Activated naive CD4-positive, alpha-beta T cell treated with Interleukin-2 at 50 U/mL for 16 hours (primary cell): ENCODE measurements around the gene SHH.

Experiments
- DNase-seq: peaks from one replicate; pipeline ENCODE4 v3.0.0-alpha.2; 2020

Gene SHH

GRCh38 chr7:155811895-155812761, at the start of gene SHH:
Gene SHH (minus strand): TSS chr7:155812463. CDS start chr7:155812122, 341 bp downstream.
- no peak for DNase-seq

- DNase-seq, result no peak
Observed at GRCh38 chr7:155861480-155861868, 49.2 kb upstream of the SHH start.

DNA sequence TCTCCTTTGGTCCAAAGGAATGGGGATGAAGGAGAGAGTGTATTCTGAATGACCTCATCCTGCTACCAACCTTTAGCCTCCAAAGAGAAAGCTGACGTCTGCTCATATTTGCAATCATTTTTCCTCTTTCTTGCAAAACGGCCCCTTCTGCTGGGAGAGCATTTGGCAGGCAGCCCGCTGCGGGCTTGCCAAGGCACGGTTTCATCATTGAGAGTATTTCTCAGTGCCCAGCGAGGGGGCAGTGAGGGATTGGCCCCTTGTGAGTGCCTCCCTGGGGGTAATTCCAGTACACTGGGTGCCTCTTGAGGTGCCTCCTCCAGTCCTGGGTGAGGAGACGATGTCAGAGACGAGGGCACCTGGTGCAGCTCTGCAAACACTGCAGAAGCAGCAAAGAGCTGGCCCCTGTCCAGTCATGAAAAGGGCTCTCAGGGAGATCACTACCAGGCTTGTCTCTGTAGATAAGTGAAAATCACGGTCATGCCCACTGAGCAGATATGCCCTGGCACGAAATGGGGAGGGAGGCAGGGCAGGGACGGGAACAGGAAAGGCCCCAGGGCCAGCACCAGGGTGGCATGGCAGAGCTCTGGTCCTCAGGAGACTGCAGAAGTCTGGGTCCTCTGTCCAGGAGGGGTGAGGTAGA, 48.7 kb upstream of the SHH start:
- no peak for DNase-seq

- DNase-seq, result no peak
Observed at GRCh38 chr7:155860461-155860839, 48.2 kb upstream of the SHH start.

DNA sequence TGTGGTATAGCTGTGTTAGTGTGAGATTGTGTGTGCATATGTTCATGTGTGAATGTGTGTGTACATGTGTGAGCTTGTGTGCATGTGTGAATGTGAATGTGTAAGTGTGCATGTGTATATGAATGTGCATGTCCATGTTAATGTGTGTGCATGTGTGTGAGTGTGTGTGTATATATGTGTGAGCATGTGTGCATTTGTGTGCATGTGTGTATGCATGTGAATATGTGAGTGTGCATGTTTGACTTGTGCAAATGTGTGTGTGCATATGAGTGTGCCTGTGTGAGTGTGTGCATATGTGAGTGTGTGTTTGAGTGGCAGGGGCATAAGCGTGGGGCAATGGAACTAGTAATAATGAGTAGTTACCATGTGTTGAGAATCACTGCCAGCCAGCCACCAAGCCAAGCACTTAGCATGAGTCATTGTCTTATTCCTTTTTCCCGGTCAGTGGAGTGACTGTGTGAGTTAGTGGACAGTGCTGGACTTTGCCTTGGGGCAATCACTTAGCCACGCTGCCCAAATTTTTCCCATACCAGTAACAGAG, 46.3 kb upstream of the SHH start:
- no peak for DNase-seq

GRCh38 chr7:155857141-155857540, 44.9 kb upstream of the SHH start:
- DNase-seq, result no peak

DNA sequence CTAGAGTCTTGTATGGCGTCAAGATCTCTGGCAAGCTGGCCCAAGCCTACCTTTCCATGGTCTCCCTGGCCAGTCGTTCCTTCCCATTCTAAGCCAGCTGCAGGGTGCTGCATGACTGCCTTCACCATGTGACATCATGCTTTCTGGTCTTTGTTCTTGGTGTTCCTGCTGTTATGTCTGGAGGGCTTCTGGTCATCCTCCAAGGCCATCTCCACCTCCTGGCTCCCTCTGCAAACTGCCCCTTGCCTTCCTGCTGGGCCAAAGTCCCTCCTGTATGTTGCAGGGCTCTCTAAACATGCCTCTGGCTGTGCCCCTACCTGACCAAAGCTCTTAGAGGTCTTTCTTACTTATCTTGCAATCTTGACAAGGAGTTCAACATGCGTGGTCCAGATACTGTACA, 44.4 kb upstream of the SHH start:
- no peak for DNase-seq

- no peak for DNase-seq
Observed at GRCh38 chr7:155852426-155853301, 40.4 kb upstream of the SHH start.

GRCh38 chr7:155851892-155852291, 39.6 kb upstream of the SHH start:
- DNase-seq, result no peak

DNA sequence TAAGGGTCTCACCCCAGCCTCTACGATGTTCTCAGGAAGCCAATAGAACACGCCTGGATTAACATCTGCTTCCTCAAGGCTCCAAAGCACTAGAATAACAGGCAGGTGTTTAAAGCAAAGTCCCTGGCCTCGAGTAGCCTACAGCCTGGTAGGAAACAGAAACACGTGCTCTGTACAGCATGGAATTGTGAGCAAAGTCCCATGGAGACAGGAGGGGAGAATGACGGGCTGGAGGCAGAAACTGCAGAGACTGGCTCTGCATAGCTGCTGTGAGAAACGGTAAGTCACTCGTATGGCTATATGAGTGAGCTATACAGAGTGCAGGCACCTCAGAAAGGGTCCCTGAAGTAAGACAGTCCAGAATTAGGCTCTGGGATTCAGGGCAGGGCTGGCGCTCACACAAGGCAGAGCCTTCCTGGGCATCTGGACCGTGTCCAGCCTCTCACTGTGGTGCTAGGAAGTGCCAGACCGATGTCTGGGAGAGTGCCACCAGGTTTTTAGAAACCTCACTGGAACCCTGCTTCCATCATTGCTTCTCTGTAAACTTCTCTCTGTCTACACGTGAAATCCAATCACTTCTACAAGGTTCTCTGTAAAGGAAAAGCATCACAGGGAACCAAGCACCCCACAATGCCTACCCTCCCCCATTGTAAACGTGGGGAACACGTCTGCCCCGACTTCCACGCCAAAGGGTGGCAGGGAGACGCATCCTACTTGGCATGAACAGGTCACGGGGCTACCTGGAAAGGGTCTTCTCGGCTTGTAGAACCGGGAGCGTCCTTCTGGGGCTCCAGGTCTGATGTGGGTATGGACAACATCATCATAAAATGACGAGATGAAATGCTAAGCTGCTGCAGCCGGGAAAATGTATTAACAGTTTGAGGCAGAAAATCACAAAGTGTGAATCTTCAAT, 38.8 kb upstream of the SHH start:
- DNase-seq, result no peak

DNA sequence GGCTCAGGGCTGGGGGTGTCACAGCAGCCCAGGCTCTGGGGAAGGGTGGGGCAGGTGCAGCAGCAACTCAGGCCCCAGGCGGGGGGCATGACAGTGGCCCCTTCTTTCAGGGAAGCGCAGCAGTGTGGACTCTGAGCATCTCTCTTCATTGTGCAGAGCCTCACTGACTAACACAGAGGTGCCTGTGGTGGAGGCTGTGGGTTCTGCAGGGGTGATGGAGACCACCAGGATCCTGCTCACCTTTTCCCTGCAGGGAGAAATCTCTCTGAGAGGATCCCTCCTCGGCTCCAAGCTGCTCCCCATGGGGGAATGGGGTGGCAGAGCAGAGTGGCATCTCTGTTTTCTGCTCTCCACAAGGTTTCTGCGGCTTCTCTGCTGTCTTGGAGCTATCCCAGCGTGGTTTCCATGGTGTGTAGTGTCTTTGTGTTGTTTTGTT, 37.8 kb upstream of the SHH start:
- no peak for DNase-seq

DNA sequence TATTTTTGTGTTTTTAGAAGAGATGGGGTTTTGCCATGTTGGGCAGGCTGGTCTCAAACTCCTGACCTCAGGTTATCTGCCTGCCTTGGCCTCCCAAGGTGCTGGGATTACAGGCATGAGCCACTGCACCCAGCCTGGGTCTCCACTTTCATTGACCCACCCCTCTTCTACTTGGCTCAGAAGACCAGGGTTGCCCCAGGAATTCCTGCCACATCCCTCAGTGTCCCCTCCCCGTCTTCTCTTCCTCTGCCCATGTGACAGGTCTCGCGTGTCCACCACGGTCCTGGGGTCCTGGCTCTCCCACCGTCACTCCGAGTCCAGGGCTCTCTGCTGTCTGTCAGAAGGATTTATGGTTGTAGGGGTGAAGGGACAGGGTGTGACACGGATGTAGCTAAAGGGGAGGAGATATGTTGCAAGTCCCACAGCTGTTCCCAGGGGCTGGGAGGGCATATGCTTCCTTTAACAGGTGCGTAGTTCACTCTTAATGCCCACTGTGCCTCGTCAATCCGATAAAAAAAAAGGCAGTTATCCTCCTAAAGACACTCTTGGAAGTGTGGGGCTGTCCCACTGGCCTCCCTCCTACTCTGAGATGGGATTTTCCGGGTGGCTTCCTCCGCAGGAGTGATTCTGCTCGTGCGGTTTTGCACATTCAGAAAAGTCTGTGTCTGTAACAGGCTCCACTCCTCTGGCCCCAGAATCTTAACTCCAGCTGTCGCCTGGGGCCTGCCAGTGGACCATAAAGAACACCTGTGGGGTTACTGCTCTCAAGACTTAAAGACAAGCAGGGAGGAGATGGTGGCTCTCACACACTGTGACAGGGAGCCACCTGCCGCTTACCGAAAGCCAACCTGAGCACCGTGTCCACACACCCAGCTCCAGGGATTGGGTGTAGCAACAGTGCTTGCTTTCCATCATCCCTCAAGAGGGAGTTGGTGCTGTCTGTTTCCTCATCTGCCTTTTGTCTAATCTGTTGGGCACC, 36.7 kb upstream of the SHH start:
- DNase-seq, result no peak

GRCh38 chr7:155847821-155848435, 35.7 kb upstream of the SHH start:
- no peak for DNase-seq

GRCh38 chr7:155846936-155847335, 34.7 kb upstream of the SHH start:
- no peak for DNase-seq

GRCh38 chr7:155846156-155846555, 33.9 kb upstream of the SHH start:
- no peak for DNase-seq

DNA sequence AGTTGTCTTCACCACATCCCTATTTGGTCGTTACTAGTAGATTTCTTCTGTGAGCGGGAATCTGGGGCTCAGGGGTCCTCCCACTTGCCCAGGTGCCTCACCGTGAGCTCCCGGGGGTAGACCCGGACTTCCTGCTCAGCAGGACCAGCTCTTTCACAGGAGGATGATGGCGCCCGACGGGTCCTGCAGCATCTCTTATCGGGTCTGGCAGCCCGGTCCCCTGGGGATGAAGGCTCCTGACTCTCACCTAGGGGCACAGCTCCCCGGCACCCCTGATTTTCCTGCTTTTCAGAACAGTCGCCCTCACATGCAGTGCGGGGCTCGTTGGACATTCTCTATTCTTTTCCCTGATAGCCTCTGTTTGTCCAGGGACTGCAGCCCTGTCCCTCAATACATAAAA, 33.0 kb upstream of the SHH start:
- no peak for DNase-seq

GRCh38 chr7:155844526-155844925, 32.3 kb upstream of the SHH start:
- DNase-seq, result no peak

- no peak for DNase-seq
Observed at GRCh38 chr7:155844019-155844453, 31.8 kb upstream of the SHH start.

GRCh38 chr7:155843426-155844018, 31.3 kb upstream of the SHH start:
- no peak for DNase-seq
